H7 (cell line): Measurements from ENCODE around the gene DEGS2. TPM values are rescaled to one million over a fixed set of nuclear protein-coding genes. Genes with fewer than 3 reads are reported as not detected.

Experiments
- DNase-seq: peaks from one replicate; pipeline ENCODE4 v3.0.0; 2012
- H3K27me3 ChIP-seq: 2 replicates; pipeline ENCODE4 v1.6.0; 2011; ENCODE audit warnings: mild to moderate bottlenecking, low read length; ENCODE audit not compliant: control insufficient read depth, insufficient read depth
- H3K36me3 ChIP-seq: replicated peaks from 2 replicates; pipeline ENCODE4 v1.5.1; 2011; ENCODE audit warnings: low read length; ENCODE audit not compliant: control insufficient read depth, insufficient read depth
- H3K4me3 ChIP-seq: 2 replicates; pipeline ENCODE4 v1.5.1; 2011; ENCODE audit warnings: low read depth, mild to moderate bottlenecking, control low read depth, low read length, moderate library complexity; ENCODE audit not compliant: insufficient read depth
- total RNA-seq: library from RNA; depleted of rRNA; stranded (reverse); fragments of >200 nt; shearing (Covaris generic); gene quantifications from 2 replicates; pipeline ENCODE4 v1.2.3, GENCODE V29; 2014

Gene DEGS2
- total RNA-seq, 1 experiment from 2014 or later = not detected

- no peaks in the 10 kb centered on the region for H3K27me3 ChIP-seq
- no peak for DNase-seq
- no peaks in the 10 kb centered on the region; the same call in 1 of the 2 replicates for H3K36me3 ChIP-seq
- no peak overlapping the region for H3K4me3 ChIP-seq
These were observed 22.3 kb downstream of the DEGS2 start for GRCh38 chr14:100137173-100137572.

DNA sequence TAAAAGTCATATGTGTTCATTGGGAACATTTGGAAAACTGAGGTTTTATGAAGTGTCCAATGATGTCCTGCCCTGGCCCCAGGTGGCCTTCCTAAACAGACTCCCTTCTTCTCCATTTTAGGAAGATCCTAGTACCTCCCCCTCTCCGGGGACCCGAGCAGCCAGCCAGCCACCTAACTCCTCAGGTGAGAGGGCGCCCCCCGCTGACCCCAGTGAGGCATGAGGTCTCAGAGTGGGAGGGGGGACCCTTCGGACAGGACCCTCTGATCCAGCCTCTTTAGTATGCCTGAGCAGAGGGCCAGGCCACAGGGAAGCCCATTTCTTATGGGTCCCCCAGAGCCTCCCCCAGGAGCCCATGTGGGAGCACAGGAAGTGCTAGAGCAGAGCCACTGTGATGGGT lies 23.7 kb downstream of the DEGS2 start:
- peak; percentile 82 for DNase-seq
- no peak overlapping the region for H3K4me3 ChIP-seq
- H3K36me3 ChIP-seq = no peaks in the 10 kb centered on the region; the same call in 1 of the 2 replicates
- no peaks in the 10 kb centered on the region for H3K27me3 ChIP-seq

DNA sequence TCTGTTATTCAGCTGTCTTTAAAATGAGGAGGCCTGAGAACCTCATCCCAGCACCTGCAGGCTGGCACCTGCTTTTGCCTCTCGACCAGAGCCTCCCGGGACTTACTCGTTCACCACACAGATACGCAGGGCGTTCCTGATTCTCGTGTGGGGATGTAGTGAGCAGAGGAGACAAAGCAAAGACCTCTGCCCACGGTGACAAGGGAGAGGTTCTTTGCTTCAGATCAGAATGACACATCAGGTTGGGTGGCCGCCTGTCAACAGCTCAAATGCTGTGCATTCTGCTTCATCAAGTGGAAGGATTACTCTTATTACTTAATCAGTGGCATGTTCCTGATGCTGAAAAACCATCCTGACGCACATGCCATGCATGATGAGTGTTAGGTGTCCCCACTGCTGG lies 24.4 kb downstream of the DEGS2 start:
- no peak for DNase-seq
- Histone ChIP-seq H3K4me3 (no peak overlapping the region), H3K36me3 (no peaks in the 10 kb centered on the region; the same call in 1 of the 2 replicates), H3K27me3 (no peaks in the 10 kb centered on the region)

DNA sequence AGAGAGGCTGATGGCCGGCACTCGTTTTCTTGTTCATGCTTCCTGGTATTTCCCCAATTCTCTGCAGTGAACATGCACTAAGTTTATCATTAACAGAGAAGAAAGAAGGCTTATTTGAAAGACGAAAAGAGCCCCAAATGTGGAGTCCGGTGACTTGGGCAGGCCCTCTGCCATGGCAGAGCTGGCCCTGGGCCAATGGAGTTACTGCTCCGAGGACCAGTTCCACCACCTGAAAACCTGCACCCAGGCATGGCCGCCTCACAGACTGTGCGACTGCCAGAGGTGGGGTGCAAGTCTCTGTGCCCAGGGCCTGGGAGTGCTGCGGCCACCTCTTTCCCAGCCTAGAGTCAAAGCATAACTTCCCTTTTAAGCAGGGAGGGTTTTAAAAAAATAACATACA lies 24.9 kb downstream of the DEGS2 start:
- no peaks in the 10 kb centered on the region; the same call in 1 of the 2 replicates for H3K36me3 ChIP-seq
- H3K27me3 ChIP-seq = no peaks in the 10 kb centered on the region
- no peak for DNase-seq
- no peak overlapping the region for H3K4me3 ChIP-seq

GRCh38 chr14:100132903-100133510 lies 26.4 kb downstream of the DEGS2 start:
- no peak for DNase-seq
- no peak overlapping the region for H3K4me3 ChIP-seq

DNA sequence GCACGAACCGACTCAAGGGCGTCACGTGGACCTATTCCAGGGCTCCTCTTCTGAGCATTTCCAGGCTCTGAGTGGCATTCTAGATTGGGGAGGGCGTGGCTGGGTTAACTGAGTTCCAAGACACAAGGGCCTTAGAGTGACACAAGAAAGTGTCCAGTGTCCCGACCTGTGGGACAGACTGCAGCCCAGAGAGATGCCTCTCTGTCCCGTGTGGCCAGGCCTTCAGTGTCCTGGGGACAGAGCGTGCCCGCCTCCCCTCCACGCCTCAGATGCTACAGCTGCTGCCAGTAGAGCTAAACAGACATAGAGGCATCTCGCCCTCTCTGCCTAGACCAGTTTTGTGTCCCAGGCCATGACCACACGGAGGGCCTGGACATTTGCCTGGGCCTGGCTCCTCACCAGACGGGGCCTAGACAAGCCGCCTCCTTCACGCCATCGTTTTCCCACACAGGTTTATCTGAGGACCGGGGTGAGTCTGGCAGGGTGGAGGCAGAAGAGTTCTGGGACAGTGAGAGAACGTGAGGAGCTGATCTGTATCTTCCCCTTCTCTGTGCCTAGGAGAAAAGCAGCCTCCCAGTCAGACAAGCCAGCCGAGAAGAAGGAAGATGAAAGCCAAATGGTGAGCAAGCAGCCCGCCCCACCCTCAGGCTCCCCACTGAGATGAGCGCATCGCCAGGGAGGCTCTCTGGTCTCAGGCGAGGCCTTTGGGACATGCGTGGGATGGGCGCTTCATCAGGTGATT lies 27.1 kb downstream of the DEGS2 start:
- no peak overlapping the region for H3K4me3 ChIP-seq
- H3K27me3 ChIP-seq = no peaks in the 10 kb centered on the region
- DNase-seq = no peak
- no peaks in the 10 kb centered on the region; the same call in 1 of the 2 replicates for H3K36me3 ChIP-seq

More at GRCh38 chr14:100132903-100133510, 26.4 kb downstream of the DEGS2 start:
- Histone ChIP-seq H3K36me3 (no peaks in the 10 kb centered on the region; the same call in 1 of the 2 replicates), H3K27me3 (no peaks in the 10 kb centered on the region)

DNA sequence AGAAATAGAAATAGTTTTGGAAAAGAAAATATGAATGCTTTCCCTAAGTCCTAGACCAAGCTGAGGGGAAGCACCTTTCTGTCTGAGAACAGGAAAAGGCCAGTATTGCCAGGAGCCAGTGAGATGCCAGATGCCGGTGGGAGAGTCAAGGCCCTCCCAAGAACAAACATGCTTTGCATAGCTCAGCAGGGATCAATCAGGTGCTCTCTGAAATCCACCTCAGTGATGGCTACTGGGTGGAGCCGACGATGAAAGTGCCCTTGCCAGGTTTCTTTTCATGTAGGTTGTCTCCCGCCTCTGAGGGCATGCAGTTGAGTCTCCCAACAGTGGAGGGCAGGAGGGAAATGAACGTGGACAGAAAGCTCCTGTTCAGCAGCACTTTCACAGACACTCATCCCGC lies 28.3 kb downstream of the DEGS2 start:
- no peaks in the 10 kb centered on the region; the same call in 1 of the 2 replicates for H3K36me3 ChIP-seq
- peak; percentile 84 for DNase-seq
- H3K27me3 ChIP-seq = no peaks in the 10 kb centered on the region
- no peak overlapping the region for H3K4me3 ChIP-seq

GRCh38 chr14:100130521-100130920 lies 28.9 kb downstream of the DEGS2 start:
- Histone ChIP-seq H3K27me3 (no peaks in the 10 kb centered on the region), H3K4me3 (no peak overlapping the region), H3K36me3 (no peaks in the 10 kb centered on the region; the same call in 1 of the 2 replicates)
- DNase-seq = no peak

DNA sequence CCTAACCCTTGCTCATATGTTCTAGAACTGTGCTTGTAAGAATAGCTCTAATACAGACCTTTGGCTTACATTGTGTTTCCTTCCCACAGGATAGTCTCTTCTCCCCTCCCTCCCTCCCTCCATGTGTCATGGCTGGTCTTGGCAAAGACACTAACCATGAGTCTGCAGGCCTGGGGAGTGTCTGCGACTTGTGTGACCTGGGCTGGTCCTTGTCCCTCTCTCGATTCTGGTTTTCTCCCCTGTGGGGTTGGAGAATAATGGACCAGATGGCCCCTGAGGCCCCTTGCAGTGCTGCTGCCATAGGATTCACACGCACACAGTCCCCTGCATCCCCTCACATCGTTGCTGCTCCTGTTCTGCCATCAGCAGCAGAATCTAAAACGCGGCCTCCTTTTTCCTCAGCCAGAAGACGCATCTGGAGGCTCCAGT lies 30.3 kb downstream of the DEGS2 start:
- Histone ChIP-seq H3K27me3 (no peaks in the 10 kb centered on the region), H3K36me3 (no peaks in the 10 kb centered on the region; the same call in 1 of the 2 replicates), H3K4me3 (no peak overlapping the region)
- DNase-seq = no peak

DNA sequence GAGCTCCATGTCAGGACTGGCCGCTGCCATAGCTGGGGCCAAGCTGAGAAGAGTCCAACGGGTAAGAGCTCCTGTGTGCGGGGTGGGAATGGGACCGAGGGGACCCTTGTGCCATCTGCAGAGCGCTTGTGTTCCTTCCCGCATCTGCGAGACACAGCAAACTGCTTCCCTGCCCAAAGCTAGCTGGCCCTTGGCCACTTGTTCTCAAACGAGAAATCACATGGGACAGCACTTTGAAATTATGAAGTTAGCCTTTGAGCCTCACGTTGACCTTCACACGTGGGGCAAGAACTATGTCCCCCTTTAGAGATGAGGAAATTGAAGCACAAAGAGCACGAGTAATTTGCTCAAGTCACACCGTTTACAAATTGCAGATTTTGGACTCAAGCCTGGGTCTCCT lies 30.8 kb downstream of the DEGS2 start:
- no peak for DNase-seq
- no peaks in the 10 kb centered on the region; the same call in 1 of the 2 replicates for H3K36me3 ChIP-seq
- no peak overlapping the region for H3K4me3 ChIP-seq
- H3K27me3 ChIP-seq = no peaks in the 10 kb centered on the region

DNA sequence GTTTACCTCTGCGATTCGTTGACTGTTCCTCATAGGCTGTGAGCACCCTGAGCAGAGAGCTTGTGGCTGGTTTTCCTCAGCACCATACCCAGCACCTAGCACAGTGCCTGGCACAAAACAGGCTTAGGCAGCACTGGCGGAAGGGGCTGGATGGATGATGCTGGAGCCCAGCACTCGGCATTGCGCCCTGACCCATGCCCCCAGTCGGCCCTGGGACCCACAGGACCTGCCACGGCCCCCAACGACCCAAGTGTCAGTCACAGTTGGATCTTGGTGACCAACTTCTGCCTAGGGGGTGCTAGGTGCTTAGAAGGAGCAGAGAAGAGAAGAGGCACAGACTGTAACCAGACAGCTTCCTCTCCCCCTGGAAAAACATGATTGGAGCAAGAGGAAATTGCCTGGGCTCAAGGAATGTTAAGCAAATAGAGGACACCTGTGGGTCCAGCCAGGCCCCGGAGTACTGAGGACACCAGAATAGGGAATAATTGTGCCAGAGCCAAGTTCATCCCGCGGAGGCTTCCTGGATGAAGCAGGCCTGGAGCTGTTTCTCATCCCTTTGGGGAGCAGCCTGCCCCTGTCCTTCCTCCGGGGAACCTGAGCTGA lies 31.5 kb downstream of the DEGS2 start:
- Histone ChIP-seq H3K4me3 (no peak overlapping the region), H3K36me3 (no peaks in the 10 kb centered on the region; the same call in 1 of the 2 replicates), H3K27me3 (no peaks in the 10 kb centered on the region)
- DNase-seq = no peak

DNA sequence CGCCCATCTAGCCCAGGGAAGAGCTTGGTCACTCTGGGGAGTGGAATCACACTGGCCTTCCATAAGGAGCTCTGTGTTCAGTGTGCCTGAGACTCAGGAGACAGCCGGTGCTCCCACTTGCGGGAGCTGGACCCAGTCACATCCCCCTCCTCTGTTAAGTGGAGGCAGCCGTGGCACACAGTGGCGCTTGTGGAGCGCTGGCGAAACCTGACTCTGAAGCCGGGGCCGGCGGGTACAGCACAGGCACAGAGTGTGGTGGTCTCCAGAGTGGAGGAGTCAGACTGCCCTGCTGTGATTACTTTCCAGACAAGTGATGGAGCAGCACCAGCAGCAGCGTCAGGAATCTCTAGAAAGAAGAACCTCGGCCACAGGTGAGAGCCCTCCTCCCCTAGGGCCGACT lies 33.0 kb downstream of the DEGS2 start:
- no peaks in the 10 kb centered on the region for H3K27me3 ChIP-seq
- no peak overlapping the region for H3K4me3 ChIP-seq
- H3K36me3 ChIP-seq = no peaks in the 10 kb centered on the region; the same call in 1 of the 2 replicates
- DNase-seq = no peak

DNA sequence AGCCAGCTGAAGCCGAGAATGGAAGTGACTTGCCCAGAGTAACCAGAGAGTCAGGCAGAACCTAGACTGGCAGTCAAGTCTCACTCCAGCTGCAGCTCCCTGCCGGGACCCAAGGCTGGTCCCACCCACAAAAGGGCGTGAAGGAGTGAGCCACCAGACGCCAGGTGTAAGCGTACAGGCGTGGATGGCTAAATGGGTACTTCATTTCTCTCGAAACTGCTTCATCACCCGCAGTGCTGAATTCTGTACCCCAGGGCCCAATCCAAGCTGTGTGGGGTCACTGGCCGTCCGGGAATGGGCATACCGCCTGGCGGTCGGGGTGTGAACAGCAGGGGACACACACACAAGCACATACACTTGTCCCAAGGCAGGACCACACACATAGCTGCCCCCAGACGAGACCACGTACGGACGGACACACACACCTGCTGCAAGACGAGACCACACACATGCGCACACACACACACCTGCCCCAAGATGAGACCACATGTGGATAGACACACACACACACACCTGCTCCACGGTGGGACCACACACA lies 34.8 kb downstream of the DEGS2 start:
- Histone ChIP-seq H3K4me3 (no peak overlapping the region), H3K36me3 (no peaks in the 10 kb centered on the region; the same call in 1 of the 2 replicates), H3K27me3 (no peaks in the 10 kb centered on the region)
- no peak for DNase-seq

DNA sequence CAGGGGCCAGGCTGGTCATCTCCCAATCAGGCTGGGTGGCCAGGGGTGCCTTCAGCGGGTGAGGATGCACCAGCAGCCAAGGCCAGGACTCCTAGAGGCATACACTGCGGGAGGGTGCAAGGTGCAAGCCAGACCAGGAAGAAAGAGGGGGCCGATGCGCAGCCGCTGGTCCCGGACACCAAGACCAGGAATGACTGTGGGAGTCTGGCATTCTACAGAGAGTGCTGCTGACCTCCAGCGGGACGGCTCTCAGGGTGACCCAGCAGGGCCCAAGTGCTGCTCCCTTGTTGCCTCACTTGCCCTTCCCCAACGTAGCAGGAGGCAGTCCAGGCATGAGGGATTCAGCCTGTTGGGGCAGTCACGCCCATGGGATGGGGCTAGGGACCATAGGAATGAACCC lies 35.8 kb downstream of the DEGS2 start:
- no peak for DNase-seq
- H3K36me3 ChIP-seq = no peaks in the 10 kb centered on the region; the same call in 1 of the 2 replicates
- no peak overlapping the region for H3K4me3 ChIP-seq
- no peaks in the 10 kb centered on the region for H3K27me3 ChIP-seq
